HepG2 (cell line): ENCODE data around the gene AUP1. TPM values are rescaled to one million over a fixed set of nuclear protein-coding genes. Genes with fewer than 3 reads are reported as not detected.

Experiments used
- AKAP8 ChIP-seq: sonication (generic); formaldehyde crosslinking; IDR thresholded peaks from 2 replicates; pipeline ENCODE4 v1.5.1; 2020; ENCODE audit warnings: mild to moderate bottlenecking, missing genetic modification reagents
- ARID2 ChIP-seq: sonication (generic); formaldehyde crosslinking; IDR thresholded peaks from 2 replicates; pipeline ENCODE4 v1.8.1; 2022; ENCODE audit warnings: mild to moderate bottlenecking, missing genetic modification reagents, borderline replicate concordance
- DNMT3B ChIP-seq: conservative IDR thresholded peaks from 2 replicates; pipeline ENCODE4 v1.6.1; 2016; ENCODE audit warnings: missing biosample characterization, control low read depth
- EED ChIP-seq: sonication (generic); formaldehyde crosslinking; IDR thresholded peaks from 2 replicates; pipeline ENCODE4 v1.5.0; 2020; ENCODE audit warnings: mild to moderate bottlenecking, missing genetic modification reagents
- GATAD1 ChIP-seq: IDR thresholded peaks from 2 replicates; pipeline ENCODE4 v1.6.1; 2016; ENCODE audit warnings: missing genetic modification reagents, missing compliant biosample characterization
- GLI4 ChIP-seq: sonication (generic); formaldehyde crosslinking; IDR thresholded peaks from 2 replicates; pipeline ENCODE4 v1.5.1; 2020; ENCODE audit warnings: missing genetic modification reagents, mild to moderate bottlenecking, moderate library complexity, borderline replicate concordance
- HDAC6 ChIP-seq: fragments of 200-600 bp; sonication (generic); IDR thresholded peaks from 2 replicates; pipeline ENCODE4 v1.7.0; 2017; ENCODE audit warnings: mild to moderate bottlenecking, antibody characterized with exemption, low read length, low read depth
- SMC3 ChIP-seq: IDR thresholded peaks from 2 replicates; pipeline ENCODE4 v1.6.1; 2011; ENCODE audit warnings: low read length, improper control_type of control experiment
- SNAPC4 ChIP-seq: sonication (generic); formaldehyde crosslinking; IDR thresholded peaks from 2 replicates; pipeline ENCODE4 v1.4.0; 2020; ENCODE audit warnings: mild to moderate bottlenecking, missing genetic modification reagents
- TSC22D2 ChIP-seq: sonication (generic); formaldehyde crosslinking; IDR thresholded peaks from 2 replicates; pipeline ENCODE4 v1.5.1; 2020; ENCODE audit warnings: missing genetic modification reagents, mild to moderate bottlenecking, borderline replicate concordance
- ZBTB37 ChIP-seq: sonication (generic); formaldehyde crosslinking; IDR thresholded peaks from 2 replicates; pipeline ENCODE4 v1.4.0; 2020; ENCODE audit warnings: mild to moderate bottlenecking, missing genetic modification reagents
- ZNF34 ChIP-seq: sonication (generic); formaldehyde crosslinking; IDR thresholded peaks from 2 replicates; pipeline ENCODE4 v1.4.0; 2020; ENCODE audit warnings: mild to moderate bottlenecking, missing genetic modification reagents, borderline replicate concordance
- ZNF556 ChIP-seq: sonication (generic); formaldehyde crosslinking; IDR thresholded peaks from 2 replicates; pipeline ENCODE4 v1.4.0; 2020; ENCODE audit warnings: mild to moderate bottlenecking, missing genetic modification reagents, borderline replicate concordance
- ZNF572 ChIP-seq: sonication (generic); formaldehyde crosslinking; IDR thresholded peaks from 2 replicates; pipeline ENCODE4 v1.5.1; 2020; ENCODE audit warnings: mild to moderate bottlenecking, missing genetic modification reagents
- polyA plus RNA-seq, 8 experiments: library from polyadenylated mRNA; depleted of rRNA in 3 of 8; stranded (reverse) in 7 of 8; unstranded in 1 of 8; fragments of >200 nt; fragmentation: Illumina TruSeq in 4 of 8; extraction: Trizol in 4 of 8; gene quantifications; 2 replicates each; pipeline versions ENCODE4 v1.2.1 to v1.2.3, GENCODE V29; 2011 to 2016; ENCODE audit warnings: low read depth in 4 of 8, missing spikeins in 1 of 8, mixed read lengths in 1 of 8; ENCODE audit not compliant: insufficient read depth in 1 of 8
- total RNA-seq, 5 experiments: library from RNA; depleted of rRNA; stranded (reverse); fragments of >200 nt; fragmentation: Illumina TruSeq; extraction: Trizol; gene quantifications; 2 replicates each; pipeline ENCODE4 v1.2.3, GENCODE V29; 2016; ENCODE audit warnings: low read depth in 1 of 5
- TF ChIP-seq, protein P1 (sequence below): sonication (generic); formaldehyde crosslinking; IDR thresholded peaks from 2 replicates; pipeline ENCODE4 v1.4.0; 2020; ENCODE audit warnings: mild to moderate bottlenecking, missing genetic modification reagents, borderline replicate concordance

The AUP1 gene
- total and polyA plus RNA-seq, 2 of the 13 experiments (the other 11 are each of a cell fraction or from before 2014, with no cell fraction given) = 174 to 267 TPM

- TF ChIP-seq SNAPC4 (peak; percentile 95), AKAP8 (CRISPR knock-in tag) (no peak), HDAC6 (no peak), ZNF34 (CRISPR knock-in tag) (no peak), SMC3 (no peak), EED (no peak; the same call in none of the 2 replicates), TSC22D2 (no peak), ZNF556 (CRISPR knock-in tag) (peak; percentile 60; the same call in 1 of the 2 replicates), DNMT3B (no peak), GLI4 (no peak; the same call in 1 of the 2 replicates), ZBTB37 (CRISPR knock-in tag) (no peak; the same call in 1 of the 2 replicates), ARID2 (peak; percentile 71; the same call in 1 of the 2 replicates), GATAD1 (CRISPR knock-in tag) (peak; percentile 97), ZNF572 (CRISPR knock-in tag) (no peak; the same call in 1 of the 2 replicates)
- TF ChIP-seq, protein P1, sequence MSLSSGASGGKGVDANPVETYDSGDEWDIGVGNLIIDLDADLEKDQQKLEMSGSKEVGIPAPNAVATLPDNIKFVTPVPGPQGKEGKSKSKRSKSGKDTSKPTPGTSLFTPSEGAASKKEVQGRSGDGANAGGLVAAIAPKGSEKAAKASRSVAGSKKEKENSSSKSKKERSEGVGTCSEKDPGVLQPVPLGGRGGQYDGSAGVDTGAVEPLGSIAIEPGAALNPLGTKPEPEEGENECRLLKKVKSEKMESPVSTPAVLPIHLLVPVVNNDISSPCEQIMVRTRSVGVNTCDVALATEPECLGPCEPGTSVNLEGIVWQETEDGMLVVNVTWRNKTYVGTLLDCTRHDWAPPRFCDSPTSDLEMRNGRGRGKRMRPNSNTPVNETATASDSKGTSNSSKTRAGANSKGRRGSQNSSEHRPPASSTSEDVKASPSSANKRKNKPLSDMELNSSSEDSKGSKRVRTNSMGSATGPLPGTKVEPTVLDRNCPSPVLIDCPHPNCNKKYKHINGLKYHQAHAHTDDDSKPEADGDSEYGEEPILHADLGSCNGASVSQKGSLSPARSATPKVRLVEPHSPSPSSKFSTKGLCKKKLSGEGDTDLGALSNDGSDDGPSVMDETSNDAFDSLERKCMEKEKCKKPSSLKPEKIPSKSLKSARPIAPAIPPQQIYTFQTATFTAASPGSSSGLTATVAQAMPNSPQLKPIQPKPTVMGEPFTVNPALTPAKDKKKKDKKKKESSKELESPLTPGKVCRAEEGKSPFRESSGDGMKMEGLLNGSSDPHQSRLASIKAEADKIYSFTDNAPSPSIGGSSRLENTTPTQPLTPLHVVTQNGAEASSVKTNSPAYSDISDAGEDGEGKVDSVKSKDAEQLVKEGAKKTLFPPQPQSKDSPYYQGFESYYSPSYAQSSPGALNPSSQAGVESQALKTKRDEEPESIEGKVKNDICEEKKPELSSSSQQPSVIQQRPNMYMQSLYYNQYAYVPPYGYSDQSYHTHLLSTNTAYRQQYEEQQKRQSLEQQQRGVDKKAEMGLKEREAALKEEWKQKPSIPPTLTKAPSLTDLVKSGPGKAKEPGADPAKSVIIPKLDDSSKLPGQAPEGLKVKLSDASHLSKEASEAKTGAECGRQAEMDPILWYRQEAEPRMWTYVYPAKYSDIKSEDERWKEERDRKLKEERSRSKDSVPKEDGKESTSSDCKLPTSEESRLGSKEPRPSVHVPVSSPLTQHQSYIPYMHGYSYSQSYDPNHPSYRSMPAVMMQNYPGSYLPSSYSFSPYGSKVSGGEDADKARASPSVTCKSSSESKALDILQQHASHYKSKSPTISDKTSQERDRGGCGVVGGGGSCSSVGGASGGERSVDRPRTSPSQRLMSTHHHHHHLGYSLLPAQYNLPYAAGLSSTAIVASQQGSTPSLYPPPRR = peak; percentile 27; the same call in 1 of the 2 replicates
These were observed at the start of gene AUP1, which contains the start of gene HTRA2 (continued) for GRCh38 chr2:74529357-74530238.
